Measurements from ENCODE around the gene HSPA12A.

DNA sequence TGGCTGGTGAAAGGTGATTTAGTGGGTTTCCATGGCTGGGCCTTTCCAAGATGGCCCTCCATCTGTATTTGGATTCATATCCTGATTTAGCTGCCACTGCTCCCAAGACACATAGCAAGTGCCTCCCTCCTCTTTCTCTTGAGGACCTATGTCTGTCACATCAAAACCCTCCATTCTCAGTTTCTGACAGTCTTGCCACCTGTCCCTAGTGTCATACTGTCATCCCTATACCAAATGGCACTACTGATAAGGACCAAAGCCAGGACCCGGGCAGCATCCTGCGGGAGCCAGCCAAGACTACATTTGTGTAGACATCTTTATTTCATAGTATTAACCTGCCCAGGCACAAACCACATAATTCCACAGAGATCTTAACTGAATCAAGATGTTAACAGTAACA, 86.8 kb downstream of the HSPA12A start:
- TF ChIP-seq, protein P1, sequence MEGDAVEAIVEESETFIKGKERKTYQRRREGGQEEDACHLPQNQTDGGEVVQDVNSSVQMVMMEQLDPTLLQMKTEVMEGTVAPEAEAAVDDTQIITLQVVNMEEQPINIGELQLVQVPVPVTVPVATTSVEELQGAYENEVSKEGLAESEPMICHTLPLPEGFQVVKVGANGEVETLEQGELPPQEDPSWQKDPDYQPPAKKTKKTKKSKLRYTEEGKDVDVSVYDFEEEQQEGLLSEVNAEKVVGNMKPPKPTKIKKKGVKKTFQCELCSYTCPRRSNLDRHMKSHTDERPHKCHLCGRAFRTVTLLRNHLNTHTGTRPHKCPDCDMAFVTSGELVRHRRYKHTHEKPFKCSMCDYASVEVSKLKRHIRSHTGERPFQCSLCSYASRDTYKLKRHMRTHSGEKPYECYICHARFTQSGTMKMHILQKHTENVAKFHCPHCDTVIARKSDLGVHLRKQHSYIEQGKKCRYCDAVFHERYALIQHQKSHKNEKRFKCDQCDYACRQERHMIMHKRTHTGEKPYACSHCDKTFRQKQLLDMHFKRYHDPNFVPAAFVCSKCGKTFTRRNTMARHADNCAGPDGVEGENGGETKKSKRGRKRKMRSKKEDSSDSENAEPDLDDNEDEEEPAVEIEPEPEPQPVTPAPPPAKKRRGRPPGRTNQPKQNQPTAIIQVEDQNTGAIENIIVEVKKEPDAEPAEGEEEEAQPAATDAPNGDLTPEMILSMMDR (IDR thresholded peaks at IDR 0.05), result no peak
- TF ChIP-seq POLR2A (IDR thresholded peaks at IDR 0.05), result no peak
